DND-41 (cell line): ENCODE results near the gene TAGLN3.

Experiments used
- ATAC-seq: fragments of 200-7000 bp; cut with Tn5 transposase; 3 replicates; pipeline ENCODE4 v1.9.1; 2021; ENCODE audit warnings: low read depth; ENCODE audit not compliant: insufficient read depth
- DNase-seq: peaks from one replicate; pipeline ENCODE4 v3.0.0-alpha.2; 2020
- H2AFZ ChIP-seq: 2 replicates; pipeline ENCODE4 v1.6.0; 2012; ENCODE audit warnings: low read depth, low read length
- H3K27ac ChIP-seq: 2 replicates; pipeline ENCODE4 v1.5.1; 2012; ENCODE audit warnings: low read length, inconsistent platforms
- H3K27me3 ChIP-seq: fragments of 200-600 bp; sonication (generic); 2 replicates; pipeline ENCODE4 v1.6.0; 2012; ENCODE audit warnings: low read length, mild to moderate bottlenecking, inconsistent platforms; ENCODE audit not compliant: insufficient read depth, poor library complexity
- H3K36me3 ChIP-seq: 2 replicates; pipeline ENCODE4 v1.5.1; 2012; ENCODE audit warnings: low read length, inconsistent platforms; ENCODE audit not compliant: insufficient read depth
- H3K4me1 ChIP-seq: 2 replicates; pipeline ENCODE4 v1.5.1; 2012; ENCODE audit warnings: mild to moderate bottlenecking, low read length; ENCODE audit not compliant: insufficient read depth
- H3K4me2 ChIP-seq: 2 replicates; pipeline ENCODE4 v1.6.0; 2012; ENCODE audit warnings: mild to moderate bottlenecking, moderate library complexity, low read length, inconsistent platforms; ENCODE audit not compliant: insufficient read depth
- H3K4me3 ChIP-seq, 2 experiments: fragments of 200-600 bp in 1 of 2; shearing (Covaris generic) in 1 of 2; 2 replicates each; pipeline ENCODE4 v1.5.1; 2012 to 2016; ENCODE audit warnings: inconsistent platforms in 2 of 2, low read length in 2 of 2, mild to moderate bottlenecking in 2 of 2, low read depth in 1 of 2, moderate library complexity in 1 of 2
- H3K79me2 ChIP-seq: 2 replicates; pipeline ENCODE4 v1.6.0; 2012; ENCODE audit warnings: low read length, inconsistent platforms; ENCODE audit not compliant: insufficient read depth
- H3K9ac ChIP-seq: 2 replicates; pipeline ENCODE4 v1.6.0; 2012; ENCODE audit warnings: low read depth, mild to moderate bottlenecking, inconsistent platforms, low read length, moderate library complexity
- H3K9me3 ChIP-seq: 2 replicates; pipeline ENCODE4 v1.5.1; 2012; ENCODE audit warnings: low read length, moderate library complexity, mild to moderate bottlenecking, inconsistent platforms; ENCODE audit not compliant: insufficient read depth, severe bottlenecking
- H4K20me1 ChIP-seq: 2 replicates; pipeline ENCODE4 v1.6.0; 2012; ENCODE audit warnings: low read length; ENCODE audit not compliant: insufficient read depth
- EZH2 ChIP-seq: IDR thresholded peaks from 3 replicates; pipeline ENCODE4 v1.6.1; 2012; ENCODE audit warnings: borderline replicate concordance, low read depth, mild to moderate bottlenecking, moderate library complexity, low read length, inconsistent platforms; ENCODE audit not compliant: severe bottlenecking
- TF ChIP-seq, protein P1 (sequence below): IDR thresholded peaks from 2 replicates; pipeline ENCODE4 v1.5.1; 2012; ENCODE audit warnings: borderline replicate concordance, low read length, moderate library complexity, mild to moderate bottlenecking; ENCODE audit not compliant: poor library complexity, severe bottlenecking; ENCODE audit errors: extremely low read depth

The TAGLN3 gene

DNA sequence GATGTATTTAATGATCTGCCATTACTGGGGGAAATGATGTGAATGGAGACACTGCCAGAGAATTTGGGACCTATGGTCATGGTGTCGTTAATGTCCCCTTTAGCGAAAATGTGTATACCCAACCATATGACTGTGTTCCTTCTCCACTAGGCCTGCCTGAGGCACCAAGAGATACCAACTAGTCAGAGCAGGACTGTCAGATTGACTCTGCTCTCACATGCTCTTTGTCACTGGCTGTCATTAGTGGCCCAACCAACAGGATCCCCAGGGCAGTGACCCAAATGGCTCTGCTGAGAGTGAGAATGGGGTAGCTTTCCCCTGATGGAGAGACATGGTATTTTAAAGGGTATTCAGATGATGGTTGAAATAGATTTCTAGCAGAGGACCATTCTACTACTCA is 2.8 kb downstream of the TAGLN3 start:
- ATAC-seq, result no peak
- no peak overlapping the region for H2AFZ ChIP-seq

DNA sequence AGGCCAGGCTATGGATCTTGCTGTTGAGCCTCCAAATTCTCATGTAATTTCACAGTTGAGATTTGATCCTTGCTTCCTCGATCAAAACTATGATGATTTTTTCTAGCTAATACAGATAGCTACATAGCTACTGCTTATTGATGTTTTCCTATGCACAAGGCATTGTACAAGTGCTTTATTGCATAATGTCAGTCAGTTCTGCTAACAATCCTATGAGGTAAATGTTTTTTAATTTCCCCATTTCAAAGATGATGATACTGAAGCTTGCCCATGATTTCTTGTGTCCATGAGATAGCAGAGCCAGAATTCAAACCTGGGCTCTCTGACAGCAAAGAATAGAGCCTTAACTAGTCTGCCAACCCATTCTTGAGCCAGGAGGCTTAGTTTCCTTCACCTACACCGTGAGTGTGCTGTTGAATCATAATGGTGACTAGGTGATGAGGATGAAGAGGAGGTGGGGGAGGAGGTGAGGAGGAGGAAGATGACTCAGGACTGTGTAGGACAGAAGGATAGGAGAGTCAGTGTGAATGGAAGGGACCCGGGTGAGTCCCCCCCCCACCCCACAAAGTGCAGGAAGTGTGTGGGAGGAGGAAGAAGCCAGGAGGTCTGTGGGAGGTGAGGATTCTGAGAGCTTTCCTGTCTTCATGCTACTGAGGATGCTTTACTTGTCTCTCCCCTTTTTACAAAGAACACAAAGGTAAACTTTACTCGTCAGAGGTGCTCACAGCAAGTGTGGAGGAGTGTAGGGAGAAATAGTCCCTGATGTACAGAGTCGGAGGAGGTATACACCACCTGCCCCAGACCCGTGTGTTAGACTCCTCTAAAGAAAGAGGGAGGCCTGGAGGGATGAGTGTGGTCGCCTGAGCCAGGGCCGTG is 3.6 kb downstream of the TAGLN3 start:
- Histone ChIP-seq H3K9ac (no peak overlapping the region), H4K20me1 (no peaks in the 10 kb centered on the region), H3K36me3 (no peaks in the 10 kb centered on the region), H3K79me2 (no peaks in the 10 kb centered on the region), H2AFZ (no peak overlapping the region), H3K4me2 (no peak overlapping the region), H3K27me3 (no peaks in the 10 kb centered on the region), H3K4me3 (no peak overlapping the region), H3K9me3 (no peaks in the 10 kb centered on the region), H3K27ac (no peak overlapping the region), H3K4me1 (no peaks in the 10 kb centered on the region)
- TF ChIP-seq, protein P1, sequence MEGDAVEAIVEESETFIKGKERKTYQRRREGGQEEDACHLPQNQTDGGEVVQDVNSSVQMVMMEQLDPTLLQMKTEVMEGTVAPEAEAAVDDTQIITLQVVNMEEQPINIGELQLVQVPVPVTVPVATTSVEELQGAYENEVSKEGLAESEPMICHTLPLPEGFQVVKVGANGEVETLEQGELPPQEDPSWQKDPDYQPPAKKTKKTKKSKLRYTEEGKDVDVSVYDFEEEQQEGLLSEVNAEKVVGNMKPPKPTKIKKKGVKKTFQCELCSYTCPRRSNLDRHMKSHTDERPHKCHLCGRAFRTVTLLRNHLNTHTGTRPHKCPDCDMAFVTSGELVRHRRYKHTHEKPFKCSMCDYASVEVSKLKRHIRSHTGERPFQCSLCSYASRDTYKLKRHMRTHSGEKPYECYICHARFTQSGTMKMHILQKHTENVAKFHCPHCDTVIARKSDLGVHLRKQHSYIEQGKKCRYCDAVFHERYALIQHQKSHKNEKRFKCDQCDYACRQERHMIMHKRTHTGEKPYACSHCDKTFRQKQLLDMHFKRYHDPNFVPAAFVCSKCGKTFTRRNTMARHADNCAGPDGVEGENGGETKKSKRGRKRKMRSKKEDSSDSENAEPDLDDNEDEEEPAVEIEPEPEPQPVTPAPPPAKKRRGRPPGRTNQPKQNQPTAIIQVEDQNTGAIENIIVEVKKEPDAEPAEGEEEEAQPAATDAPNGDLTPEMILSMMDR, result no peak
- TF ChIP-seq EZH2, result no peak
- peak; percentile 39 for ATAC-seq
- DNase-seq, result peak; percentile 10

More for the DNA sequence above, 2.8 kb downstream of the TAGLN3 start:
- Histone ChIP-seq H3K4me2 (no peak overlapping the region), H3K27ac (no peak overlapping the region), H3K9me3 (no peaks in the 10 kb centered on the region), H3K27me3 (no peaks in the 10 kb centered on the region), H3K9ac (no peak overlapping the region), H3K4me1 (no peaks in the 10 kb centered on the region), H4K20me1 (no peaks in the 10 kb centered on the region), H3K36me3 (no peaks in the 10 kb centered on the region), H3K79me2 (no peaks in the 10 kb centered on the region), H3K4me3 (no peak overlapping the region)
- TF ChIP-seq, protein P1, result no peak
- TF ChIP-seq EZH2, result no peak
- no peak for DNase-seq

DNA sequence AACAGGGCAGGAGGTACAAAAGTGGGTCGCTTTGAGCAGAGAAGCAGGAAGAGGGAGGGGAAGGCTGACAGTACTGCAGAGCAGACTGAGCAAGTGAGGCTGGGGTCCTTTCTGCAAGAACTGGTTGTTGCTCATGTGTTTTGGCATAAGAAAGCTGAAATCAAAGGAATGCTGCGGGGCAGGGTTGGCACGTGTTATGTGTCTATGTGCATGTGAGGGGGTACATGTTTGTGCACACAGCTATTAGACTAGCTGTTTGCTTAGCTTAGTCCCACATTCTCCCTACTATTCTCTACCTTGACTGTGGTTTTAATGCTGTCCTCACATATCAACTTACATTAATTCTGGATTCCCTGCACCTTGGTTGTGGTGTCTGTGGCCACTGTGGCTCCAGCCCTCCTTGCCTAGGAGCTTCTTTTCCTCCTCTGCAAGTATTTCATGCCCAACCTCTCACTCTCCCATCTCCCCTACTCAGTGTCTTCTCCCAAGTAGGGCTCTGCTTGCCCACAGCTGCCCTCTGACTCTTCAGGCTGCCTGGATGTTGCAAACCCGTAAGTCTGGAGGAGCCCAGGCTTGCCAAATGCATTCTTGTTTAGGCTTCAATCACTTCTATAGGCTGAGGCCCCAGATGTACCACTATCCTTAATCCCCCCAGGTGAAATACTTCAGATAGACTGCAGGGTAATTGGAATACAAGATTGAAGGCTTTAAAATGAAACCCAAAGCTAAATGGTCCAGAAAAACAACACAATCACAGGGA is 4.8 kb downstream of the TAGLN3 start:
- Histone ChIP-seq H4K20me1 (no peaks in the 10 kb centered on the region), H3K27ac (no peak overlapping the region), H3K4me1 (no peaks in the 10 kb centered on the region), H3K36me3 (no peaks in the 10 kb centered on the region), H3K4me2 (no peak overlapping the region), H3K9me3 (no peaks in the 10 kb centered on the region), H2AFZ (no peak overlapping the region), H3K4me3 (no peak overlapping the region), H3K79me2 (no peaks in the 10 kb centered on the region), H3K27me3 (no peaks in the 10 kb centered on the region), H3K9ac (no peak overlapping the region)
- TF ChIP-seq, protein P1, result no peak
- no peak for TF ChIP-seq EZH2
- ATAC-seq (no peak), DNase-seq (no peak)
